RWPE2 (cell line): Measurements from ENCODE around the gene BCL11B.

Source experiments
- ATAC-seq: fragments of 200-7000 bp; cut with Tn5 transposase; 3 replicates; pipeline ENCODE4 v1.9.1; 2021; ENCODE audit warnings: low read depth
- DNase-seq: peaks from one replicate; pipeline ENCODE4 v3.0.0-alpha.2; 2020; ENCODE audit warnings: low spot score
- H3K27ac ChIP-seq: fragments of 450-650 bp; 2 replicates; pipeline ENCODE4 v1.5.1; 2017; ENCODE audit warnings: mild to moderate bottlenecking; ENCODE audit not compliant: poor library complexity, severe bottlenecking
- H3K27me3 ChIP-seq: fragments of 250-450 bp; sonication (Bioruptor Pico); 2 replicates; pipeline ENCODE4 v1.5.1; 2021; ENCODE audit warnings: mild to moderate bottlenecking, moderate library complexity; ENCODE audit not compliant: insufficient read depth, poor library complexity, severe bottlenecking
- H3K36me3 ChIP-seq: fragments of 250-450 bp; sonication (Bioruptor Pico); 2 replicates; pipeline ENCODE4 v1.5.1; 2020; ENCODE audit warnings: low read depth, mild to moderate bottlenecking, moderate library complexity
- H3K4me1 ChIP-seq: fragments of 250-450 bp; sonication (Bioruptor Pico); 2 replicates; pipeline ENCODE4 v1.5.1; 2021; ENCODE audit warnings: mild to moderate bottlenecking, moderate library complexity; ENCODE audit not compliant: insufficient read depth, poor library complexity, severe bottlenecking
- H3K4me3 ChIP-seq: fragments of 250-450 bp; sonication (Bioruptor Pico); 2 replicates; pipeline ENCODE4 v1.5.1; 2021; ENCODE audit warnings: mild to moderate bottlenecking, moderate library complexity; ENCODE audit not compliant: severe bottlenecking
- H3K9me3 ChIP-seq: fragments of 250-450 bp; sonication (Bioruptor Pico); 2 replicates; pipeline ENCODE4 v1.5.1; 2021; ENCODE audit warnings: mild to moderate bottlenecking, moderate library complexity; ENCODE audit not compliant: severe bottlenecking
- TF ChIP-seq, protein P1 (sequence below): fragments of 450-650 bp; IDR thresholded peaks from one replicate; pipeline ENCODE4 v1.5.1; 2017; ENCODE audit warnings: mild to moderate bottlenecking, moderate library complexity; ENCODE audit not compliant: poor library complexity, severe bottlenecking

The BCL11B gene

DNA sequence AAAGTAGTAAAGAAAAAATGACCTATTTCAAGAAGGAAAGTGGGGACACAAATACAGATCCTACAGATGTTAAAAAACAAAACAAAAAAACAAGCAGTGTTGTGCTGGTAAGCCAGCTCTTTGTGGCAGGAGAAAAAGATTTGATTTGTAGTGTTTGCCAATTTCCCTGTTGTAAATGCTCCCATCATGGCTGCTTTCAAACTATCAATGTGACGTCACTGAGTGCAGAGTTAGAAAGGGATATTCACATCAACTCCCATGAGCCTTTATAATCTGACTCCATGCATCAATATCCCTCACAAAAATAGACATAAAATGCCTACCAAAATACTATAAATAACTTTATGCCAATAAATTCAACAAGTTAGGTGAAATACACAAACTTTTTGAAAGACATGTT lies 32.2 kb upstream of the BCL11B start:
- Histone ChIP-seq H3K4me1 (no peaks in the 10 kb centered on the region), H3K27me3 (no peaks in the 10 kb centered on the region), H3K4me3 (no peak overlapping the region), H3K36me3 (no peaks in the 10 kb centered on the region), H3K9me3 (peaks cover 2% of the 10 kb centered on the region), H3K27ac (no peak overlapping the region)
- DNase-seq = no peak
- no peak for ATAC-seq
- TF ChIP-seq, protein P1, sequence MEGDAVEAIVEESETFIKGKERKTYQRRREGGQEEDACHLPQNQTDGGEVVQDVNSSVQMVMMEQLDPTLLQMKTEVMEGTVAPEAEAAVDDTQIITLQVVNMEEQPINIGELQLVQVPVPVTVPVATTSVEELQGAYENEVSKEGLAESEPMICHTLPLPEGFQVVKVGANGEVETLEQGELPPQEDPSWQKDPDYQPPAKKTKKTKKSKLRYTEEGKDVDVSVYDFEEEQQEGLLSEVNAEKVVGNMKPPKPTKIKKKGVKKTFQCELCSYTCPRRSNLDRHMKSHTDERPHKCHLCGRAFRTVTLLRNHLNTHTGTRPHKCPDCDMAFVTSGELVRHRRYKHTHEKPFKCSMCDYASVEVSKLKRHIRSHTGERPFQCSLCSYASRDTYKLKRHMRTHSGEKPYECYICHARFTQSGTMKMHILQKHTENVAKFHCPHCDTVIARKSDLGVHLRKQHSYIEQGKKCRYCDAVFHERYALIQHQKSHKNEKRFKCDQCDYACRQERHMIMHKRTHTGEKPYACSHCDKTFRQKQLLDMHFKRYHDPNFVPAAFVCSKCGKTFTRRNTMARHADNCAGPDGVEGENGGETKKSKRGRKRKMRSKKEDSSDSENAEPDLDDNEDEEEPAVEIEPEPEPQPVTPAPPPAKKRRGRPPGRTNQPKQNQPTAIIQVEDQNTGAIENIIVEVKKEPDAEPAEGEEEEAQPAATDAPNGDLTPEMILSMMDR = no peak

DNA sequence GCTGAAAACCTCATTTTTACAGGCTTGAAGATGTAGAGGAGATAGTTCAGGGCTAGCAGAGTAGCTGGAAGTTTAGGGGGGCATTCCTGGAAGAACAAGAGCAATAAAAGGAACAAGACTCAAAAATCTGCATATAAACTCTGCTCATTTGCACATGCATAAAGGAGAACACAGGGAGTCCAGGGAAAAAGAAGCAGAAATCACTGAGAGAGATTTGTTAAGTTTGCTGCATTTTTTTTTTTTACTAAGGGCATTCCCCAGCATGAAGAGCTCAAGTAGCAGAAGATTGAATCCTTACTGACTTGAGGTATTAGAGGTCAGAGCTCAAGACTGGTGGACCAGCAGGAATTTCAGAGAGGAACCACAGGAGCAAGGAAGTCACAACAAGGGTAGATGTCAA lies 28.2 kb upstream of the BCL11B start:
- TF ChIP-seq, protein P1 = no peak
- ATAC-seq (no peak), DNase-seq (no peak)
- no peak overlapping the region for H3K27ac ChIP-seq
- no peak overlapping the region for H3K4me3 ChIP-seq
- H3K9me3 ChIP-seq = peaks cover 2% of the 10 kb centered on the region
- no peaks in the 10 kb centered on the region for H3K27me3 ChIP-seq
- H3K36me3 ChIP-seq = no peaks in the 10 kb centered on the region
- no peaks in the 10 kb centered on the region for H3K4me1 ChIP-seq

DNA sequence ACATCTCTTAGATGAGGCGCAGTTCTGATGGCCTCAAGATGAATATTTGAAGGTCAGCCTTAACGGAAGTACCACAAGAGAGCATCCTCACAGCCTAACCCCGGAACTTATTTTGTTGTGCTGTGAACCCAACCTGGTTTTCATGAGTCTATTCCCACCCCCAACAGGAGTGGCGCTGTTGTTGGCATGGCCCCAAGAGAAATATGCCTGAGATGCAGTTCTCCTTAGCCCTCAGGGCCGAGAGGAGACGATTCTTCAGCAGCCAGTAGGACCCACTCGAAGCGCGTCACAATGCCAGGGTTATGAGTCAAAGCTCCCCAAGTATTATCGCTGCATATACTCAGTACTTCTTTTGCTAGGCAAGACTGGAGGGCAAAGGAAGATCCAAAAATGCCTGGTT lies 24.5 kb upstream of the BCL11B start:
- Histone ChIP-seq H3K36me3 (no peaks in the 10 kb centered on the region), H3K9me3 (no peaks in the 10 kb centered on the region), H3K27ac (no peak overlapping the region), H3K4me3 (no peak overlapping the region), H3K4me1 (no peaks in the 10 kb centered on the region), H3K27me3 (peaks cover 3% of the 10 kb centered on the region)
- ATAC-seq (no peak), DNase-seq (no peak)
- TF ChIP-seq, protein P1 = no peak

DNA sequence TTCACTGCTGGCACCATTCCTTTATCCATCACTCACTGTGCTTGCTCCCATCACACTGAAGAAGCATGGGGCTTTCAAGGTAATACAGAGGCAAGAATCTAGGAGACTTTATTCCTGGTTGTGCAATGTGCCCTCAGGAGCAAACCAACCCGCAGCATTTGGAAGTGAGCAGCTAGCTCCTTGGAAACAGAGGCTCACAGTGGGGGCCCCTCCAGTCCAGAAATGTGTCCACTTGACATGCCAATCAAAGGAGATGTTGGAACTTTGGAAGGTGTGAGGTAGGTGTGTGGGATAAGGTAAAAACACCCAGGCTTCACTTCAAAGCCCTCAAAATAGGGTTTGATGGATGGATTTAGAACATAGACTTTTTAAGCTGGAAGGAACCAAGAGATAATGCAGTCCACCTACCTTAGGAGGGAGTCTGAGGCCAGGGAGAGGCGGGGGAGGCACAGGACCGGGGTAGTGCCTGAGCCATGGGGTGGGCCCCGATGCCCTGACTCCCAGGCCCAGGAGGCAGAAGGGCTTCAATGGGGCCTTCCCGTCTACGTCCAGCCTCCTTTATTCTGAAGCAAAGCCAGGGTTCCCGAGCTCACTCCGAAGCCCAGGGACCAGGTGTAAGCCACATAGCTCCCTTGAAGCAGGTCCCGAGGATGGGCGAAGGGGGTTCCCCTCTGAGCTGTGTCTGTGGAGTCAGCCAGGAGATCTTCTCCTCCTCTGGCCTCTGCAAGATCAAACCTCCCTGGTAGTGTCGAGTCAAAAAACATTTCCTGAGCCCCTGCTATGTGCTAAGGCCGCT lies 17.6 kb upstream of the BCL11B start:
- no peak overlapping the region for H3K27ac ChIP-seq
- H3K4me3 ChIP-seq = no peak overlapping the region
- no peaks in the 10 kb centered on the region for H3K36me3 ChIP-seq
- no peaks in the 10 kb centered on the region for H3K4me1 ChIP-seq
- no peak for DNase-seq
- ATAC-seq = no peak
- H3K27me3 ChIP-seq = peaks cover 5% of the 10 kb centered on the region
- no peaks in the 10 kb centered on the region for H3K9me3 ChIP-seq
- TF ChIP-seq, protein P1 = no peak

DNA sequence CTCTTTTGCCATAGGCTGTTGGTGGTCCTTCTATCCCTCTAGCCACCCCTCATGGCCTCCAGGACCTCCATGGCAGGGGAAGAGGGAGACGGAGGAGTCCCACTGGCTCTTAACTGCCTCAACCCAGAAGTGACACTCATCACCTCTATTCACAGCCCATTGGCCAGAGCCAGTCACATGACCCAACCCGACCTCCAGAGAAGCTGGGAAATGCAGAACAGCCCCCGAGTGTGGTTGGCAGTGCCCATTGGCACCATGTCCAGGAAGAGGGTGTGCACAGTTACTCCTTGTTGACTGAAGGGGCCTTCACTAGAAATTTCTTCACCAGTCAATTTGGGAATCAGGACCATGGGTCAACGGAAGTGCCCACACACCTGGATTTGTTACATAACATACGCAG lies 17.0 kb upstream of the BCL11B start:
- peaks cover 5% of the 10 kb centered on the region for H3K27me3 ChIP-seq
- H3K4me1 ChIP-seq = no peaks in the 10 kb centered on the region
- H3K9me3 ChIP-seq = no peaks in the 10 kb centered on the region
- no peak for ATAC-seq
- H3K4me3 ChIP-seq = no peak overlapping the region
- TF ChIP-seq, protein P1 = no peak
- no peak for DNase-seq
- H3K27ac ChIP-seq = no peak overlapping the region
- H3K36me3 ChIP-seq = no peaks in the 10 kb centered on the region
